Measurements from ENCODE around the gene CIT. TPM values are rescaled to one million over a fixed set of nuclear protein-coding genes. Genes with fewer than 3 reads are reported as not detected.

CIT gene
- total RNA-seq, 4 donors from 2014 or later, result under 0.01 to 28.1 (median 5.8) TPM

DNA sequence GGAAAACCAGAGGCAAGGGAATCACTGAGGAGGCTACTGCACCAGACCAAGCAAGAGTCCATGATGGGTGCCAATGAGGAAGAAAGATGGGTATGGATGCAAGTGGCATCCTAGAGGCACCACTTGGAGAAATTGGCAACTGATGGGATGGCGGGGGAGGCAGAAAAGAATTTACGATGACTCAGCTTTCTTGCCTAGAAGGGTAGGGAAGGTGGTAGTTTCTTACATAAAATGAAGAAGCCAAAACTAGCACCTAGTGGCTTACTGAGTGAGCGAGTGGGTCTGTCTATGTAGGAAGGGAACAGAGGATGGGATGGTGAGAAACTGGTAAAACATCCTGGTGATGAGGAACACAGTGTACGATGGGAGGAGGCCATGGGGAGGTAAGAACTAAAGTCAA, 80.8 kb downstream of the CIT start:
- H3K36me3 ChIP-seq, result no peaks in the 10 kb centered on the region
- H3K4me1 ChIP-seq, result no peaks in the 10 kb centered on the region
- intact Hi-C loops (cut with DNase I; ENCODE audit: low total_unique reads), result no loop called here
- H3K27ac ChIP-seq, result no peak overlapping the region
- no peak for TF ChIP-seq POLR2A (IDR thresholded peaks at IDR 0.05)
- TF ChIP-seq, protein P1, sequence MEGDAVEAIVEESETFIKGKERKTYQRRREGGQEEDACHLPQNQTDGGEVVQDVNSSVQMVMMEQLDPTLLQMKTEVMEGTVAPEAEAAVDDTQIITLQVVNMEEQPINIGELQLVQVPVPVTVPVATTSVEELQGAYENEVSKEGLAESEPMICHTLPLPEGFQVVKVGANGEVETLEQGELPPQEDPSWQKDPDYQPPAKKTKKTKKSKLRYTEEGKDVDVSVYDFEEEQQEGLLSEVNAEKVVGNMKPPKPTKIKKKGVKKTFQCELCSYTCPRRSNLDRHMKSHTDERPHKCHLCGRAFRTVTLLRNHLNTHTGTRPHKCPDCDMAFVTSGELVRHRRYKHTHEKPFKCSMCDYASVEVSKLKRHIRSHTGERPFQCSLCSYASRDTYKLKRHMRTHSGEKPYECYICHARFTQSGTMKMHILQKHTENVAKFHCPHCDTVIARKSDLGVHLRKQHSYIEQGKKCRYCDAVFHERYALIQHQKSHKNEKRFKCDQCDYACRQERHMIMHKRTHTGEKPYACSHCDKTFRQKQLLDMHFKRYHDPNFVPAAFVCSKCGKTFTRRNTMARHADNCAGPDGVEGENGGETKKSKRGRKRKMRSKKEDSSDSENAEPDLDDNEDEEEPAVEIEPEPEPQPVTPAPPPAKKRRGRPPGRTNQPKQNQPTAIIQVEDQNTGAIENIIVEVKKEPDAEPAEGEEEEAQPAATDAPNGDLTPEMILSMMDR (IDR thresholded peaks at IDR 0.05), result no peak
- no peaks in the 10 kb centered on the region for H3K27me3 ChIP-seq
- DNase-seq, result no peak
- no peak overlapping the region for H3K4me3 ChIP-seq
- no peaks in the 10 kb centered on the region for H3K9me3 ChIP-seq

DNA sequence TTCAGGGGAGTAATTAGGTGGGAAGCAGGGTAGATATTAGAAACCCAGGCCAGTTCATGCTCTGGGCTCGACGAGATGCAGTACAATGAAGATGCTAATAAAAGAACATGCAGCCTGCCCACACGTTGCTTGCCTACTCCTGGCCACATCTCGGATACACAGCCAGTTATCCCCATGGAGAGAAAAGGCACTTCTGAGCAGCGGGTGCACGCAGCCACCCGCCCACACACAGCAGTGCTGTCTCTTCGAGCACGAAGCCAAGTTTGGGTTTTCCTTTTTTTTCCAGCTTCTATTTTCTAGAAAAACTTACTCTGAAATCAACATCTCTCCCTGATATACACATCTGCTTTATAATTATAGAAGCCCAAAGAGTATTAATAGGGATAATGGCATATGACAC, 85.7 kb downstream of the CIT start:
- H3K4me3 ChIP-seq, result no peak overlapping the region
- no peaks in the 10 kb centered on the region for H3K36me3 ChIP-seq
- intact Hi-C loops (cut with DNase I; ENCODE audit: low total_unique reads), result no loop called here
- no peaks in the 10 kb centered on the region for H3K4me1 ChIP-seq
- H3K9me3 ChIP-seq, result no peaks in the 10 kb centered on the region
- TF ChIP-seq POLR2A (IDR thresholded peaks at IDR 0.05), result no peak
- H3K27me3 ChIP-seq, result no peaks in the 10 kb centered on the region
- DNase-seq, result no peak
- H3K27ac ChIP-seq, result no peak overlapping the region

DNA sequence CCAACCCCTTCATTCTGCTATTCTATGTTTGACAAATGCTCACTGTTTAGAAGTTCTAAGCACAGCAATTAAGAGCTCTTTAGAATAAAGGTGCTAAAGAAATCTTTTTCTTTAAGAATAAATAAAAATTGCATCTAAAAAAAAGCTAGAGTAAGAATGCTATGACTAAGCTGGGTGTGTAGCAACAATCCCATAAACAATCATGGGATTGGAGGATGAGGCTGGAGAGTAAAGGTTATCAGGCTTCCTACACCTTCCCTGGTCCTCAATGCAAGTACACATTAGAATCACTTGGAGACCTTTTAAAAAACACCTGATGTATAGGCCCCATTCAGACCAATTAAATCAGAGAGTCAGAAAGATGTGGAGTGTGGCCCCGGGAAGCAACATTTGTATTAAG, 88.3 kb downstream of the CIT start:
- no peaks in the 10 kb centered on the region for H3K4me1 ChIP-seq
- TF ChIP-seq, protein P1 (IDR thresholded peaks at IDR 0.05), result no peak
- TF ChIP-seq POLR2A (IDR thresholded peaks at IDR 0.05), result no peak
- H3K9me3 ChIP-seq, result no peaks in the 10 kb centered on the region
- no peaks in the 10 kb centered on the region for H3K27me3 ChIP-seq
- H3K4me3 ChIP-seq, result no peak overlapping the region
- no peak for DNase-seq
- no peak overlapping the region for H3K27ac ChIP-seq
- H3K36me3 ChIP-seq, result no peaks in the 10 kb centered on the region
- intact Hi-C loops (cut with DNase I; ENCODE audit: low total_unique reads), result no loop called here

DNA sequence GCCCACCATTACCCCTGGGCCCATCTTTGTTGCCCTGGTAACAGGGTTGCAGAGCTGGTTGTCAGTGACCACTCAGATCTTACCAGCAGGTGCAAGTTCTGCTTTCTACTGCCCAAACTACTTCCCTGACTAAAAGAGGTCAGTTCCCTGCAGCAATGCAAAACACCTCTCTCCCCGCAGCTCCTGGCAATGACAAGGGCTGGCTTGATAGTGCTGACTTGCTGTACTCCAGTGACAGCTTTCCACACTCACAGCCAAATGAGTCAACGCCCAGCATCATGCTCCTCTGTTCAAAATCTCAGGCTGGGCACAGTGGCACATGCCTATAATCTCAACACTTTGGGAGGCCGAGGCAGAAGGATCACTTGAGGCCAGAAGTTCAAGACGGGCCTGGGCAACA, 90.6 kb downstream of the CIT start:
- Histone ChIP-seq H3K9me3 (no peaks in the 10 kb centered on the region), H3K4me1 (no peaks in the 10 kb centered on the region), H3K36me3 (no peaks in the 10 kb centered on the region), H3K4me3 (no peak overlapping the region), H3K27ac (no peak overlapping the region), H3K27me3 (no peaks in the 10 kb centered on the region)
- TF ChIP-seq, protein P1 (IDR thresholded peaks at IDR 0.05), result no peak
- no peak for TF ChIP-seq POLR2A (IDR thresholded peaks at IDR 0.05)
- intact Hi-C loops (cut with DNase I; ENCODE audit: low total_unique reads), result no loop called here
- DNase-seq, result no peak

DNA sequence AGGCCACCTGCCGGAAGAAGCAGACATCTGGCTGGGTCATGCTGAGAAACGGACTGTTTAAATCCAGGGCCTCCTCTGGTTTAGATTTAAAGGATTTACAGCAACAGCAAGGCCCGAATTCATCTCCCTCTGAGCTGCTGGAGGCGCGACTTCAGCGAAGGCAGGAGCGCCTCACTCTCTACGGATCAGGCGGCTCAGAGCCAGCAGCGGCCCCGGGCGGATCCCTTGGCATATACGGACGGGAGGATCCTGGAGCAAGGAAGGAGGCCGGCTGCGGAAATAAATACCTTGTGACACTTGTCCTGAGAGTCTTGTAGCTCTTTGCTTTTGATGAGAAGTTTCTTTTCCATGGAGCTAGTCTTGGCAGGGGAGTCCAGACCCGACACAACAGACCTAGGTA, 92.4 kb downstream of the CIT start:
- Histone ChIP-seq H3K4me3 (no peak overlapping the region), H3K9me3 (no peaks in the 10 kb centered on the region), H3K27ac (no peak overlapping the region), H3K4me1 (no peaks in the 10 kb centered on the region), H3K27me3 (no peaks in the 10 kb centered on the region), H3K36me3 (no peaks in the 10 kb centered on the region)
- TF ChIP-seq, protein P1 (IDR thresholded peaks at IDR 0.05), result no peak
- no peak for TF ChIP-seq POLR2A (IDR thresholded peaks at IDR 0.05)
- intact Hi-C loops (cut with DNase I; ENCODE audit: low total_unique reads), result no loop called here
- no peak for DNase-seq

DNA sequence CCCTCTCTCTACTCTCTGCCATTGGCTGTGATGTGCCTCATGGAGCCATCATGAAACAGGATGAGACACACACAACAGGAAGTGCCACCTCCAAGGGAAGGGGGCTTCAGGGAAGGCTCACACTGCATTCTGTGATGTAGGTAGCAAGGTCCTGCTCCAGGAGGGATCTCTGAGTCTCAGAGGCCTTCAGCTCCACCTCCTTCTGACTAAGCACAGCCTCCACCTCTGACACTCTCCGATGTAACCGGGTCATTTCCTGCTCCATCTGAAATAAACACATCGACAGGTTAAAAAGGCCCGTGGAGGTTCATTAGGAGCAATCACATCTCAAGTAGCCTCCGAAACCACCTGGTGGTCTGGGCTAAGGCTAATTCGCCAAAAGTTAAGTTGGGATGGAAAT, 93.3 kb downstream of the CIT start:
- no peaks in the 10 kb centered on the region for H3K27me3 ChIP-seq
- no peaks in the 10 kb centered on the region for H3K4me1 ChIP-seq
- intact Hi-C loops (cut with DNase I; ENCODE audit: low total_unique reads), result no loop called here
- no peaks in the 10 kb centered on the region for H3K9me3 ChIP-seq
- H3K27ac ChIP-seq, result no peak overlapping the region
- no peak for TF ChIP-seq POLR2A (IDR thresholded peaks at IDR 0.05)
- TF ChIP-seq, protein P1 (IDR thresholded peaks at IDR 0.05), result no peak
- no peak for DNase-seq
- no peaks in the 10 kb centered on the region for H3K36me3 ChIP-seq
- H3K4me3 ChIP-seq, result no peak overlapping the region
